T-helper 22 cell (primary cell): ENCODE data around the gene SDHAF3.
"Not testable (repeated sequence)": the region's sequence is repeated elsewhere in the genome, so short reads cannot be mapped to it uniquely, and the experiment has no call there.

Source experiments
- DNase-seq: peaks from one replicate; pipeline ENCODE4 v3.0.0-alpha.2; 2020; ENCODE audit warnings: low read depth

SDHAF3 gene

DNA sequence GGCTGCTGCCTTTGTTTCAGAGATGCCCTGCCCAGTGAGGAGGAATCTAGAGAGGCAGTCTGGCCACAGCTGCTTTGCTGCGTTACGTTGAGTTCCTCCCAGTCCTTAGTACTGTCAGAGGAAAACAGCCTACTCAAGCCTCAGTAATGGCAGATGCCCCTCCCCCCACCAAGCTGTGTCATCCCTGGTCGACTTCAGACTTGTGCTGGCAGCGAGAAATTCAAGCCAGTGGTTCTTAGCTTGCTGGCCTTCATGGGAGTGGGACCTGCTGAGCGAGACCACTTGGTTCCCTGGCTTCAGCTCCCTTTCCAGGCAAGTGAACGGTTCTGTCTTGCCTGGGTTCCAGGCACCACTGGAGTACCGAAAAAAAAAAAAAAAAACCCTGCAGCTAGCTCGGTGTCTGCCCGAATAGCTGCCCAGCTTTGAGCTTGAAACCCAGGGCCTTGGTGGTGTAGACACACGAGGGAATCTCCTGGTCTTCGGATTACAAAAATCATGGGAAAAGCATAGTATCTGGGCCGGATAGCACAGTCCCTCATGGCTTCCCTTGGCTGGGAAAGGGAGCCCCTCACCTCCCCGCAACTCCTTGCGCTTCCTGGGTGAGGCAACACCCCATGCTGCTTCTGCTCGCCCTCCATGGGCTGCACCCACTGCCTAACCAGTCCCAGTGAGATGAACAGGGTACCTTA lies 9.1 kb downstream of the SDHAF3 start:
- DNase-seq, result no peak

DNA sequence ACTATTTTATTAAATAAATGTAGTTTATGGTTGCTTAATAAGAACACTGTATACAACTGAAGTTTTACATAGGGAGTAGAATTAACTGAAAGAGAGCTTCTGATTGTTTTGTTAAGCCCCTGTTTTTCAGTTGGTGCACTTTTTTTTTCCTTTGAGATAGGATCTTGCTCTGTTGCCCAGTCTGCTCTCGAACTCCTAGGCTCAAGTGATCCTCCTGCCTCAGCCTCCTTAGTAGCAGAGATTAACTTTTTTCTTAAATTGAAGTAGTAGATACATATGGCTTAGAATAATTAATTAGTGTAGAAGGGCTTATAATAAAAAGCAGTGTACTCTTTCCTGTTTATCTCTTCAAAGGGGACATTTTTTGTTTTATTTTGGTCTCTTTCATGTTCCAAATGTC lies 11.2 kb downstream of the SDHAF3 start:
- DNase-seq, result no peak

DNA sequence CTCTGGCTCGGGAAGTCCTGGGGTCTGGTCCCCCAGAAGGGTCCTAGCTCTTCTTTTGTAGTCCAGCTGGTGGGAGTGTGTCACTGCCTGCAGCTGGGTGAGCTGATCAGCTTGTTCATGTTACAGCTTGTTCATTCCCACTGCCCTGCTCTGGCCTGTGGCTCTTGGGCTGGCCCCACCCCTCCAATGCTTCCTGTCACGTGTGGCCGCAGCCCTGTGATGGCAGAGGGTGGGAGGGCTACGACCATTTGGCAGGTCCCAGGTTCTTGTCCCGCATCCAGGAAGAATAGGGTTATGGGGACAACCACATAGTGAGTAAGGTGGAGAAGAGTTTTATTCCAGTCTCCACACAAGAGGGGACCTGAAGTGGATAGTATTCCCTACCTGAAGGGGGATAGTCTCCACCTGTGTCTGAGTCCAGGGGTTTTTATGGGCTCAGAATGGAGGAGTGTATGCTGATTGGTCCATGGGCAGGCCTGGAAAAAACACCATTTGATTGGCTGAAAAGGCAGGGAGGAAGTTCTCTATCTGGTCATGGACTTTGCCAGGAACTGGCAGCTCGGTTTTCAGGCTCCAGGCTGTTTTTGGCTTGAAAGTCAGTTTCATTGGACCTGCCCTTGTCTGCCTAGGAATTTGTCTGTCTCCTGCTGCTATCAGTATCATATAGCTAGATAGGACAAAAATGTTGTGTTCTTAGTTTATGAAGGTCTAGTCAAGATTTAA lies 13.1 kb downstream of the SDHAF3 start:
- DNase-seq, result no peak

DNA sequence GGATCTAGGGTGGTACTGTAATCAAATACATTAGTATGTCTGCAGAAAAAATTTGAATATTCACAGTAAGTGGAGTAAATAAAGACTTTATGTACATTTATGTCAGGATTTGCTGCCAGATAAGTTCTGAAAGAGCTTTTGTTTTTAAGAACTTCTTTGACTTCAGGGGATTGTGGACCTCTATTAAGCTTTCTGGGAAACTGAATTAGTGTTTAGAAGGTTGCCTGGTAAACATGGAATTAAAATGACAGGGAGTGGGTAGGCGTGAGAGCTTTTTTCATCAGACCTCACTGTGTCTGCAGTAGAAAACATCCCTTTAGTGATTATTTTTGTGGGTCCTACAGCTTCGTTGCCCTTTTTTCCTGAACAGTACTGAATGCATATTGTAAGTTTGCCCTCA lies 15.7 kb downstream of the SDHAF3 start:
- no peak for DNase-seq

DNA sequence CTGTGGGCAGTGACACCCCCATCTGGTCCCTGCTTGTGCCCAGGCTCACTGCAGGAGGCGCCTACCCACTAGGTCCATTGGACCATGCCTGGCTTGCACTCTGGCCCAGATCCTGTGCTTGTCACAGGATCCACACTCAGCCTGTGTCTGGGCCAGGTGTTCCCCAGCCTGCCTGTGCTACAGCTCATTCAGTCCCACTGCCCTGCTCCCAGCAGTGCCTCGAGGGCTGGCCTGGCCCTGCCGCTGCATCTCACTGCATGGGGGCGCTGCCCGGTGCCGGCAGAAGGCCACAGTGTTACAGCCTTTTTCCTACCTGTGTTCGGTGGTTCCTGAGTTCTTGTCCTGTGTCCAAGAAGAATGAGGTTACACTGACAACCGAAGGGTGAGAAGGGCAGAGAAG lies 21.3 kb downstream of the SDHAF3 start:
- DNase-seq, result no peak

DNA sequence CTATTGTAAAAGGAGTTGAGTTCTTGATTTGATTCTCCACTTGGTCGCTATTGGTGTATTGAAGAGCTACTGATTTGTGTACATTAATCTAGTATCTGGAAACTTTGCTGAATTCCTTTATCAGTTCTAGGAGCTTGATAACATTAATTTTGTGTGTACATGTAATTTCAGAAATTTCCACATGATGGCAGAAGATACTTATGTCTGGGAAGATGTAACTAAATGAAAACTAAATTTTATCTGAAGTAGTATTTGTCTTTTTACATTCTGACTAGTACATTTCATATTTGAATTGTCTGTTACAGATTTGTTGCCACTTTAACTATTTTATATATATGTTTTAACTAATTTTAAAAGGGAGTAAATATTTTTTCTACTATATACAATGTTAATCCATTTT lies 27.6 kb downstream of the SDHAF3 start:
- DNase-seq, result no peak

DNA sequence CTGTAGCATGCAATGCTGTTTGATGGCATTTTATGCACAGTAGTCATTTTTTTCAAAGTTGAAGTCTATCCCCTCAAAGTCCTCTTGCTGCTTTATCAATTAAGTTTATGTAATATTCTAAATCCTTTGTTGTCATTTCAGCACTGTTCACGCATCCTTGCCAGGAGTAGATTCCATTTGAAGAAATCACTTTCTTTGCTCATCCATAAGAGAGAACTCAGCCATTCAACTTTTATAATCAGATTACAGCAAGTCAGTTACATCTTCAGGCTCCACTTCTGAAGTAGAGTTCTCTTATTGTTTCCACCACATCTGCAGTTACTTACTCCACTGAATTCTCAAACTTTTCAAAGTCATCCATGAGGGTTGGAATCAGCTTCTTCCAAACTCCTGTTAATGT lies 32.3 kb downstream of the SDHAF3 start:
- no peak for DNase-seq

DNA sequence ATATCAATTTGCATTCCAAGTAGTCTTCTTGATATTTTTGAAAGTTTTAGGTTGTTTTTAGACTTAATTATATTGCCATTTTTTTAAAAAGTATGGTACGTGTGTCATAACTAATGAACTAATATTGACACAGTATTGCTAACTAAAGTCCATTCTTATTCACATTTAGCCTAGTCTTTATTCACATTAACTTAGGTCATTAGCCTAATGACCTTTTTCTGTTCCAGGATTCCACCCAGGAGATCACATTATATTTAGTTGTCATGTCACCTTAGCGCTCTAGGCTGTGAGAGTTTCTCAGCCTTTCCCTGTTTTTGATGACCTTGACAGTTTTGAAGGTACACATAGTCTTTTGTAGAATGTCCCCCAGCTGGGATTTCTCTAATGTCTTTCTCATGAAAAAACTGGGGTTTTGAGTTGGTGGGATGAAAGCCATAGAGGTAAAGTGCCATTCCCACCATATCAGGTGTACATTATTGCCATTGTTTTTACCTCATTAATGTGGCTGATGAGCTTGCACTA lies 38.5 kb downstream of the SDHAF3 start:
- DNase-seq, result no peak

DNA sequence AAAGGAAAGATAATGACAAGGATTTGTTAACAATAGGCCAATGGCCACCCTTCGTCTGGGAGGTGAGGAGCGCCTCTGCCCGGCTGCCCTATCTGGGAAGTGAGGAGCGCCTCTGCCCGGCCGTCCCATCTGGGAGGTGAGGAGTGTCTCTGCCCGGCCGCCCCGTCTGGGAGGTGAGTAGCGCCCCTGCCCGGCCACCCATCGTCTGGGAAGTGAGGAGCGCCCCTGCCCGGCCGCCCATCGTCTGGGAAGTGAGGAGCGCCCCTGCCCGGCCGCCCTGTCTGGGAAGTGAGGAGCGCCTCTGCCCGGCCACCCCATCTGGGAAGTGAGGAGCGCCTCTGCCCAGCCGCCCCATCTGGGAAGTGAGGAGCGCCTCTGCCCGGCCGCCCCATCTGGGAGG lies 42.5 kb downstream of the SDHAF3 start:
- not testable (repeated sequence) for DNase-seq

DNA sequence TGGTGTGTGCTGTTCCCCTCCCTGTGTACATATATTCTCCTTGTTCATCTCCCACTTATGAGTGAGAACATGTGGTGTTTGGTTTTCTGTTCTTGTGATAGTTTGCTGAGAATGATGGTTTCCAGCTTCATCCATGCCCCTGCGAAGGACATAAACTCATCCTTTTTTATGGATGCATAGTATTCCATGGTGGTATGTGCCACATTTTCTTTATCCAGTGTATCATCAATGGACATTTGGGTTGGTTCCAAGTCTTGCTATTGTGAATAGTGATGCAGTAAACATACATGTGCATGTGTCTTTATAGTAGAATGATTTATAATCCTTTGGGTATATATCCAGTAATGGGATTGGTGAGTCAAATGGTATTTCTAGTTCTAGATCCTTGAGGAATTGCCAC lies 44.1 kb downstream of the SDHAF3 start:
- DNase-seq, result not testable (repeated sequence)

DNA sequence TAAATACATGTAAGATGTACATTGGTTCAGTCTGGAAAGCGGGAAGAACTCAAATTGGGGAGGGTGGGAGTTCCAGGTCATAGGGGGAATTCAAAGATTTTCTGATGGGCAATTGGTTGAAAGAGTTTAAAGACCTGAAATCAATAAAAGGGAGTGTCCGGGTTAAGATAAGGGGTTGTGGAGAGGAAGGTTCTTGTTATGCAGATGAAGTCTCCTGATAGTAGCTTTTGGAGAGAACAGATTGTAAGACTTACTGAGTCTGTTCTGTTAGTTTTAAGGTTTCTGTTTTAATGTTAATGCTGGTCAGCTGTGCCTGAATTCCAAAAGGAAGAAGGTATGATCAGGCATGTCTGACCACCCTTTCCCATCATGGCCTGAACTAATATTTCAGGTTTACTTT lies 48.8 kb downstream of the SDHAF3 start:
- DNase-seq, result no peak

DNA sequence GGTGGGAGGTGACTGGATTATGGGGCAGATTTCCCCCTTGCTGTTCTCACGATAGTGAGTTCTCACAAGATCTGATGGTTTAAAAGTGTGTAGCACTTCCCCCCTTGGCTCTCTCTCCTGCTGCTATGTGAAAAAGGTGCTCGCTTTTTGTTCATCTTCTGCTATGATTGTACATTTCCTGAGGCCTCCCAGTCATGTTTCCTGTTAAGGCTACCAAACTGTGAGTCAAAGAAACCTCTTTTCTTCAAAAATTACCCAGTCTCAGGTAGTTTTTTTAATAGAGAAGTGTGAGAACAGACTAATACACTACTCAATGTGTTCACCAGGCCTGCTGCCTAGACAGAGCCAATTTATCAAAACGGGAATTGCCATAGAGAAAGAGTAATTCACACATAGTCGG lies 49.7 kb downstream of the SDHAF3 start:
- DNase-seq, result no peak

DNA sequence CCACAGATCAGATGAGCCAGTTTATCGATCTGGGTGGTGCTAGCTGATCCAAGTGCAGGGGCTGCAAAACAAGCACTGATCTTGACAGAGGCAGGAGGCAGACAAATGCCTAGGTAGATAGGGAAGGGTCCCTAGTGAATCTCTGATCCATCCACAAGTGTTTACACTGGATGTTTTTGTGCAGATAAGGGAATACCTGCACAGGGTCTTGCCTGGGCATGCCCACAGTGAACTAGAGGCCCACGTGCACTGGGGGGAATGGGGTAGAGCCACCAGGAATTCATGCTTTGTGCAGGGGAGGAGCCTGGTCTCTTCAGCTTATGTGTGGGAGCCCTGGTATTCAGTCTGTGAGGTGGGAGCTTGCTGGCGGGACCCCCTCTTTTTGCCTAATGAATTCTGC lies 50.3 kb downstream of the SDHAF3 start:
- no peak for DNase-seq

DNA sequence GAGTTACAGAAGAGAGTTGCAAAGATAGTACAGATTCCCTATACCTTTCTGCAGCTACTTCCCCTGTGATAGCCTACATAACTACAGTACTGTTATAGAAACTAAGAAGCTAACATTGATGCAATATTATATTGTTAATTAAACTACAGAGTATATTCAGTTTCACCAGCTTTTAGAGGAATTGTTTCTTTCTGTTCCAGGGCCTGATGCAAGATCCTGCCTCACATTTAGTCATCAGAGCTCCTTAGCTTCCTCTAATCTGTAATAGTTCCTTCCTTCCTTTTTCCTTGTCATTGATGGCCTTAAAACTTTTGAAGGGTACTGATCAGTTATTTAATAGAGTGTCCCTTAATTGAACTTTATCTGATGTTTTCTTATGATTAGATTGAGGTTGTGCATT lies 56.8 kb downstream of the SDHAF3 start:
- DNase-seq, result no peak

DNA sequence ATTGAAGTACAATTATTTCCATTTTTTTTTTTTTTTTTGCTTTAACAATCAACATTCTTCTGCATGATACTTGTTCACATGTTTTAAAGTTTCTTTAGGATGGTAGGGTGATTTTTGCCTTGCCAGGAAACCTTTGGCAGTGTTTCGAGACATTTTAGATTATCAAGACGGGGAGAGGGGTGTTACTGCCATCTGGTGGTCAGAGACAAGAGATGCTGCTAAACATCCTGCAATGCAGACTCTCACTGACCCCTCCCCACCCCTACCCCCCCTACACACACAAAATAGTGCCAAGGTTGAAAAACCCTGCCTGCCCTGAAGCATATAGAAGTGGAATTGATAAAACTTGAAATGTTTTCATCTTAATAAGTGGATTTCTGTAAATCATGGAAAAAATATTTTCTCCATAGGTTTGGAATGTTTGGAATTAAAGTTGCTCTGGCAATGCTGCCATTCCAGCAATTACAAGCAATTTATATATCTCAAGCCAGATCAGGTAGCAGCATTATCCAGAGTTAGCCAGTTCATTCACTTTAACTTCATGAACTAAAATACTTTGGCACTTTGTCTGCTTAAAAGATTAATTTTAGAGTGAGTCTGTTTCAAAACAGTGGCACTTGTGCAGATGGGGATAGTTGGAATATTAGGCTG lies 62.1 kb downstream of the SDHAF3 start:
- no peak for DNase-seq

DNA sequence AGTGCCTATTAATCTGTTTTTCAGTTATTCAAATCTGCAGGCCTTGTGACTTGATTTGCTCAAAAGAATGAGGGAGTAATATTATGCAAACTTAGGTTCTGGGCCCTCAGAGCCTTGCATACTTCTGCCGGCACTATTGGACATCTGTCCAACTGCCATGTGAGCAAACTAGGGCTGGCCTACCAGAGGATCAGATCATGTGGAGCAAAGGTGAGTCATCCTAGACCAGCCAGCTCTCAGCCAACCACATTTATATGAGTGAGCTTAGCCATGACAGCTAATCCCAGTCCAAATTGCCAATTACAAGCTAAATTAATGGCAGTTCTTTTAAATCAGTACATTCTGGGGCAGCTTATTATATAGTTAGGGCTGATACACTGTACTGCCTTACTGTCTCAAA lies 69.6 kb downstream of the SDHAF3 start:
- DNase-seq, result no peak

DNA sequence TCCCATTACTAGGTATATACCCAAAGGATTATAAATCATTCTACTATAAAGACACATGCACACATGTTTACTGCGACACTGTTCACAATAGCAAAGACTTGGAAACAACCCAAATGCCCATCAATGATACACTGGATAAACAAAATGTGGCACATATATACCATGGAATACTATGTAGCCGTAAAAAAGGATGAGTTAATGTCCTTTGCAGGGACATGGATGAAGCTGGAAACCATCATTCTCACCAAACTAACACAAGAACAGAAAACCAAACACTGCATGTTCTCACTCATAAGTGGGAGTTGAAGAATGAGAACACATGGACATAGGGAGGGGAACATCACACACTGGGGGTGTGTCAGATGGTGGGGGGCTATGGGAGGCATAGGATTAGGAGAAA lies 78.7 kb downstream of the SDHAF3 start:
- DNase-seq, result not testable (repeated sequence)

DNA sequence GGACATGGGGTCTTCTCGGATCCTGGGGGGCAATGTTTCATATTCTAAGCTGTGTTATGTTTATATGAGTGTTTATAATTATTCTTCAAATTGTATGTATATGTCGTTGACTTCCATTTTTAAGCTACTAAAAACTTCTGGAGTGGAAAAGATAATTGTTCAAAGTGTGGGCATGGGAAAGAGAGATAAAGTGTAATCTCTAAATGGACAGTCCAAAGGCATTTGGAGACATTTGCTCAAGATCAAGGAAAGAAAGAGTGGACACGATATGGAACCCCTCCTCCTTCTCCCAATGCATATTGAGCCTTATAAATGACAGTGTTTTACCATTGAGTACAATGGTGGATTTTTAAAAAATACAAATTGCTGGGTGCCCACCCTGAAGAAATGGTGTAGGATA lies 81.1 kb downstream of the SDHAF3 start:
- no peak for DNase-seq

DNA sequence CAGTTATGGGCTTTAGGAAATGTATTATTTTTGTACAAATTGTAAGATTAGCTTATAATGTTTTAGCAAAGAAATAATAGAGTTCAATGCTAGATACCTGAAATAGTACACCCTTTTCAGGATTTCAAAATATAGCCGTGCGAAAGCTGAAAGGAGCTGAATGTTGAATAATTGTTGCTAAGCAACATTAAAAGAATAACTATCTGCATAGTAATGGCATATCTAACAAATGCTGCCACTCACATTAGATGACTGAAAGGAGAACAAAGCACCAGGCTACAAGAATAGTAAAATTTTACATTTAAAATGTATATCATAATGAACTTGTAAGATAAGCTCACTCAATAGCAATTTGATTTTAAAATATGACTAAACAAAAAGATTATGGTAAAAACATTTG lies 82.5 kb downstream of the SDHAF3 start:
- DNase-seq, result no peak

DNA sequence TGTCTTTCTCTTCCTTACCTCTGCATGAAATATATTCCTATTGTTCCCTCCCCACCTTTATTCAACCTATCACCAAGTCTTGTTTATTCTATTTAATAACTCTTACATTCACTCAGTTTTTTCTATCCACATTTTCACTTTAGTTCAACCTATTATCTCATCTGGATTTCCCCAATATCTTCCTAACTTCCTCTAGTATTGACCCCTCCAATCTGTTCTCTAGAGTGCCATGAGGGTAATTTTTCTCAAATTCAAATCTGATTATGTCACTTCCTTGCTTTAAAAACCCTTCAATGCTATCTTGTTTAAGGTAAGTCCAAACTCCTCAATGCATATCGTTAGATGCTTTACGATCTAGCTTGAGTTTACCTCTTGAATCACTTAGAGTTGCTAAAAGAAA lies 86.5 kb downstream of the SDHAF3 start:
- no peak for DNase-seq

DNA sequence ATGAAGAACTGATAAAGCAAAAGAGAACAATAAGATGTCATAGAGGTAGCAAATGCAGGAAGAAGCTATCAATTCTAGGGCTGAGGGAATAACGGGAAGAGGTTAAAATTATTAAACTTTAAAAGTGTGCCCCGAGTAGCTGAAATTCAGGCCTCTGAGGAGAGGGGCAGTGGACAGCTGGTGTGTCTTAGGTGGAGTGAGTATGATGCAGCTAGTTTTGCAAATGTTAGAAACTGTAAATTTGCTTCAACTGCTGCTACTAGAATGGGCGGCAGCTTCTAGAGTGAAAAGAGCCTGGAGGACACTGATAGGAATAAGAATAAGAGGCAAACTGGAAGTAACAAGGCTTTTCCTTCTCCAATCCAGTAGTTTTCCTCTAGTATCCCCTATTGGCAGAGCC lies 87.3 kb downstream of the SDHAF3 start:
- DNase-seq, result no peak

DNA sequence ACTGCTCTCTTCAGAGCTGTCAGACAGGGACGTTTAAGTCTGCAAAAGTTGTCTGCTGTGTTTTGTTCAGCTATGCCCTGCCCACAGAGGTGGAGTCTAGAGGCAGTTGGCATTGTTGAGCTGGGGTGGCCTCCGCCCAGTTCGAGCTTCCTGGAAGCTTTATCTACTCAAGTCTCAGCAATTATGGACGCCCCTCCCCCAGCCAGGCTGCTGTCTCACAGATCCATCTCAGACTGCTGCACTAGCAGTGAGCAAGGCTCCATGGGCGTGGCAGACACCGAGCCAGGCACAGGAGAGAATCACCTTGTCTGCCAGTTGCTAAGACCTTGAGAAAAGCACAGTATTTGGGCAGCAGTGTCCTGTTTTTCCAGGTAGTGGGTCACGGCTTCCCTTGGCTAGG lies 98.1 kb downstream of the SDHAF3 start:
- DNase-seq, result no peak

DNA sequence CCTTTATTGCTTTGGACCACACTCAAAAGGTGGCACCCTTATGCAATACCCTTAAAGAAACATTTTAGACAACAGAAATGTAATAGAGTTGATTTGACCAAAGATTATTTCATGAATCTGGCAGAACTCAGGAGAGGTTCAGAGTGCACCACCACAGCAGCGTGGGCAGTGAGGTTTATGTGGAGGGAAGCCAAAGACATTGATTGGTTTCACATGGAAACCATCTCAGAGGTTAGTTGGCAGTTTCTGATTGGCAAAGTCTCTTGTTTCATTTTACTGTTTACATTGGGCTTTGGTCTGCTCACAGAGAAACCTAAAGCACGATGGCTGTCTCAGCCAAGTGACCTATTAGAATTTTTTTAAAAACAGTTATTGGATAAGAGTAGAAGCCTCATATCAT lies 101.3 kb downstream of the SDHAF3 start:
- DNase-seq, result no peak
